Upper lobe of left lung (tissue), 6 donors: ENCODE results near the gene AGAP1. TPM values are rescaled to one million over a fixed set of nuclear protein-coding genes. Genes with fewer than 3 reads are reported as not detected.

Experiments used
- ATAC-seq, 2 donors: fragments of 200-7000 bp; cut with Tn5 transposase; one replicate each; pipeline ENCODE4 v1.9.1; 2022; ENCODE audit warnings: mild to moderate bottlenecking in 2 of 2, moderate library complexity in 2 of 2; ENCODE audit not compliant: low FRiP score in 2 of 2
- DNase-seq, 2 donors: peaks; one replicate each; pipeline ENCODE4 v3.0.0-alpha.2; 2019 to 2020
- H3K27ac ChIP-seq, 4 donors: fragments of 200-600 bp; sonication (generic); one replicate each; pipeline ENCODE4 v1.5.1; 2016 to 2019
- H3K27me3 ChIP-seq, 4 donors: fragments of 200-600 bp; sonication (generic); one replicate each; pipeline ENCODE4 v1.5.1; 2017 to 2019
- H3K36me3 ChIP-seq, 4 donors: fragments of 200-600 bp; sonication (generic); one replicate each; pipeline ENCODE4 v1.5.1; 2016 to 2019
- H3K4me1 ChIP-seq, 4 donors: fragments of 200-600 bp; sonication (generic); one replicate each; pipeline ENCODE4 v1.5.1; 2018 to 2019
- H3K4me3 ChIP-seq, 4 donors: fragments of 200-600 bp; sonication (generic); one replicate each; pipeline ENCODE4 v1.5.1; 2017 to 2019; ENCODE audit warnings: mild to moderate bottlenecking in 2 of 4, moderate library complexity in 1 of 4
- H3K9me3 ChIP-seq, 4 donors: fragments of 200-600 bp; sonication (generic); one replicate each; pipeline ENCODE4 v1.5.1; 2018 to 2019
- EP300 ChIP-seq, 4 donors: sonication (generic); formaldehyde crosslinking; IDR thresholded peaks; one replicate each; pipeline ENCODE4 v1.5.1; 2017; ENCODE audit warnings: antibody characterized with exemption in 4 of 4, control low read depth in 2 of 4
- POLR2A ChIP-seq, 4 donors: fragments of 450-650 bp; IDR thresholded peaks; one replicate each; pipeline ENCODE4 v1.5.1; 2016 to 2017; ENCODE audit warnings: antibody characterized with exemption in 4 of 4, mild to moderate bottlenecking in 2 of 4
- POLR2AphosphoS5 ChIP-seq, 2 donors: sonication (generic); formaldehyde crosslinking; IDR thresholded peaks; one replicate each; pipeline ENCODE4 v1.5.1; 2017; ENCODE audit warnings: antibody characterized with exemption in 2 of 2
- WGBS, 2 donors: methylation state at CpG; one replicate each; pipeline ENCODE4 v1.1.5; 2017 to 2018; 5-methylcytosine and 5-hydroxymethylcytosine counted together
- total RNA-seq, 6 donors: library from RNA; depleted of rRNA in 4 of 6; stranded (reverse); fragments of >200 nt in 4 of 6; gene quantifications; one replicate each; pipeline versions ENCODE4 v1.1.0 to v1.2.1, GENCODE V29; 2016 to 2021
- TF ChIP-seq, protein P1 (sequence below), 6 experiments: fragments of 450-650 bp in 4 of 6; fragments of 200-600 bp in 2 of 6; sonication (generic) in 2 of 6; IDR thresholded peaks; one replicate each; pipeline ENCODE4 v1.5.1; 2016 to 2019; ENCODE audit warnings: antibody characterized with exemption in 6 of 6
- donor health status: DM: no; HTN: no; CAD: no; lungs with moderate emphysema.
- donor health status: DM: no; HTN: yes; CAD: no; lungs with severe emphysema.

The AGAP1 gene
- total RNA-seq, 6 donors from 2014 or later: 25.5 to 45.1 (median 30.7) TPM

DNA sequence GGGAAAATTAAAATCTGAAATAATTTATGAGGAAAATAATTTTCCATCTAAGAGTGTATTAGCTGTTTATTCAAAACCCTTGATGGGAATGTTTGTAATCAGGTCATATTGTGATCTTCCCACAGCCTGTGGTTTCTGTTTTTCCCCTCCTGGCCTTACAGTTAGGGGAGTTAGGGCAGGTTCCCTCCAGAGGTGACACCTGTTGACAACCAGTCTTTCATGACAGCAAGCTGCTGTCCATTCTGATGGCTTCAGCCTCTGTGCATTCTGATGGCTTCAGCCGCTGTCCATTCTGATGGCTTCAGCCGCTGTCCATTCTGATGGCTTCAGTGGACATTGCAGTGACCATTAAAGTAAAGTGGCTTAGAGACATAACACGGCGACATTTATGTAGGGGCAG lies 346.1 kb downstream of the AGAP1 start:
- Histone ChIP-seq H3K4me3 (no peak overlapping the region), H3K27ac (no peak overlapping the region), H3K4me1 (no peaks in the 10 kb centered on the region), H3K36me3 (no peaks in the 10 kb centered on the region), H3K27me3 (no peaks in the 10 kb centered on the region), H3K9me3 (no peaks in the 10 kb centered on the region)
- TF ChIP-seq POLR2A (IDR thresholded peaks at IDR 0.05) (no peak), POLR2AphosphoS5 (IDR thresholded peaks at IDR 0.05) (no peak), EP300 (IDR thresholded peaks at IDR 0.05) (no peak)
- TF ChIP-seq, protein P1, sequence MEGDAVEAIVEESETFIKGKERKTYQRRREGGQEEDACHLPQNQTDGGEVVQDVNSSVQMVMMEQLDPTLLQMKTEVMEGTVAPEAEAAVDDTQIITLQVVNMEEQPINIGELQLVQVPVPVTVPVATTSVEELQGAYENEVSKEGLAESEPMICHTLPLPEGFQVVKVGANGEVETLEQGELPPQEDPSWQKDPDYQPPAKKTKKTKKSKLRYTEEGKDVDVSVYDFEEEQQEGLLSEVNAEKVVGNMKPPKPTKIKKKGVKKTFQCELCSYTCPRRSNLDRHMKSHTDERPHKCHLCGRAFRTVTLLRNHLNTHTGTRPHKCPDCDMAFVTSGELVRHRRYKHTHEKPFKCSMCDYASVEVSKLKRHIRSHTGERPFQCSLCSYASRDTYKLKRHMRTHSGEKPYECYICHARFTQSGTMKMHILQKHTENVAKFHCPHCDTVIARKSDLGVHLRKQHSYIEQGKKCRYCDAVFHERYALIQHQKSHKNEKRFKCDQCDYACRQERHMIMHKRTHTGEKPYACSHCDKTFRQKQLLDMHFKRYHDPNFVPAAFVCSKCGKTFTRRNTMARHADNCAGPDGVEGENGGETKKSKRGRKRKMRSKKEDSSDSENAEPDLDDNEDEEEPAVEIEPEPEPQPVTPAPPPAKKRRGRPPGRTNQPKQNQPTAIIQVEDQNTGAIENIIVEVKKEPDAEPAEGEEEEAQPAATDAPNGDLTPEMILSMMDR (IDR thresholded peaks at IDR 0.05): no peak
- ATAC-seq: no peak
- 94 to 97% methylated on average over 4 of the region's 4 CpGs for WGBS, 2 donors
- no peak for DNase-seq

DNA sequence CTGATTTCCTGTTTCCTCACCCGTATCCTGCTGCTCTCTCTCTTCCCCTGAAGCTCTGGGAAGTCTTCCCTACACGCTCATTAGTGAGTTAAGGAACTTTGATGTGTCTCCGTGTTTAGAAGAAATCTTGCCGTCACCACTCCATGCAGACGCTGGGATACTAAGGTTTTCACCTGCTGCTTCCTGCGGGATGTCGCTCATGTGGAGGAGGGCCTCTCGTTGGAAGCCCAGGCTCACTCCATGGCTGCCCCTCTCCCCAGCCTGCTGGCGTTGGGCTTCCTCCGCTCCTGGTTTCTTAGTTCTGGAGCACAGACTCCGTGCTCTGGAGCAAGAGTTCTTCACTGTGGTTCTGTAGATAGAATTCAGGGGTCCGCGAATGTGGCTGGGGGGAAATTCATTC lies 348.0 kb downstream of the AGAP1 start:
- TF ChIP-seq POLR2AphosphoS5 (IDR thresholded peaks at IDR 0.05) (no peak), EP300 (IDR thresholded peaks at IDR 0.05) (no peak), POLR2A (IDR thresholded peaks at IDR 0.05) (no peak)
- TF ChIP-seq, protein P1 (IDR thresholded peaks at IDR 0.05): no peak
- Histone ChIP-seq H3K4me3 (no peak overlapping the region), H3K4me1 (no peaks in the 10 kb centered on the region), H3K27ac (no peak overlapping the region), H3K27me3 (no peaks in the 10 kb centered on the region), H3K9me3 (no peaks in the 10 kb centered on the region), H3K36me3 (no peaks in the 10 kb centered on the region)
- ATAC-seq (no peak), DNase-seq (no peak)
- WGBS, 2 donors: 89% methylated on average over 13 of the region's 13 CpGs

DNA sequence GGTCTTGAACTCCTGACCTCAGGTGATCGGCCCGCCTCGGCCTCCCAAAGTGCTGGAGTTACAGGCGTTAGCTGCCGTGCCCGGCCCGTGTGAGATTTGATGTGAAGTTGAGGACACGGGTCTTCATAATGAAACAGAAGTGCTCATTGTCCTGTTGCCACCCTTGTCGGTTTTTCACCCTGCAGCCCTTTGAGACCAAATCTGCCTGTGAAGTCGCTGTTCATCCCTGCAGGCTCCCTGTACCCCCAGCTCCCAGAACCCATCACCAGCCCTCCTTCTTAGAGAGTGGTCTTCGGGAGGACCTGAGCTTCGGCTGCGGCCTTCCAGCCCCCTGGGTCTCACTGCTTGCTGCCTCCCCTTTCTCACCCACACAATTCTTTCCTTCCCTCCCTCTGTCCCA lies 349.1 kb downstream of the AGAP1 start:
- WGBS, 2 donors: 97 to 100% methylated on average over 8 to 13 of the region's 13 CpGs

DNA sequence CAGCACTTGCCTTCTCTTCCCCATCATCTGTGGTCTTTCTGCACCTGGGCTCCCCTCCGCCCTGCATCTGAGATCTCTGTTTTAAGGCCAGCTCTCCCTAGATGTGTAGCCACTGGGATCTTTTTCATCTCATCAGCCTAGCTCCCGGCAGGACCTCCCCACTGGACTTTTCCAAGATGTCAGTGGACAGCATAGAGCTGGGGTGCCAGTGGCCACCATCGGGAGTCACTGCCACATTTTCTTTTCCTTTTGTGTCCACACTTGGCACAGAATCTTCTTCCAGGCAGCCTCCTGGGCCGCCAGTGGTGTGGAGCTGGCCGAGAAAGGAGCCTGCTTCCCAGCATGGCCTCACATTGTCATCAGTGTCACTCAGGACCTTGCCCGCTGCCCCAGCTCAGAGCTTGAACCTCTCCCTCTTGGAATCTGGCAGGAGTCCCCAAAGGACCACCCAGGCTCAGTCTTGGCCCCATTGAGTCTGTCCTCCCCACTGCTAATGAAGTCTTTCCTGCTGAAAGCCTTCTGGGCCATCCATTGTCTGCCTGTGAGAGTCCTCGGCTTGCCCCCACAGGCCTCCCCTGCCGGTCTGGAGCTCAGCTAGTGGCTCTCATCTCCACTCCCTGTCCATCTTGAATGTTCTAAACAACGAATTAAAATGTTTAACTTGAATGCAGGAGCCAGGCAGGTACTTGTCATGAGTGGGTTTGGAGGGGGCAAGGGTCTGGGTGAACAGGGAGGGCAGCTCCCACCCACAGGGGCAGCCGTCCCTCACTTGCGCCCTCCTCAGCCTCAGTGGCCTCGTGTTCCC lies 349.9 kb downstream of the AGAP1 start:
- TF ChIP-seq POLR2A (IDR thresholded peaks at IDR 0.05) (no peak), POLR2AphosphoS5 (IDR thresholded peaks at IDR 0.05) (no peak), EP300 (IDR thresholded peaks at IDR 0.05) (no peak)
- TF ChIP-seq, protein P1 (IDR thresholded peaks at IDR 0.05): no peak
- Histone ChIP-seq H3K27ac (no peak overlapping the region), H3K9me3 (no peaks in the 10 kb centered on the region), H3K4me1 (no peaks in the 10 kb centered on the region), H3K4me3 (no peak overlapping the region), H3K36me3 (no peaks in the 10 kb centered on the region), H3K27me3 (no peaks in the 10 kb centered on the region)
- ATAC-seq (no peak), DNase-seq (no peak)
- WGBS, 2 donors: 88 to 89% methylated on average over 10 to 12 of the region's 12 CpGs

More for the DNA sequence above, 349.1 kb downstream of the AGAP1 start:
- Histone ChIP-seq H3K9me3 (no peaks in the 10 kb centered on the region), H3K4me1 (no peaks in the 10 kb centered on the region), H3K4me3 (no peak overlapping the region), H3K27me3 (no peaks in the 10 kb centered on the region), H3K27ac (no peak overlapping the region), H3K36me3 (no peaks in the 10 kb centered on the region)
- DNase-seq: no peak
- ATAC-seq: no peak
- TF ChIP-seq EP300 (IDR thresholded peaks at IDR 0.05) (no peak), POLR2AphosphoS5 (IDR thresholded peaks at IDR 0.05) (no peak), POLR2A (IDR thresholded peaks at IDR 0.05) (no peak)
- TF ChIP-seq, protein P1 (IDR thresholded peaks at IDR 0.05): no peak

DNA sequence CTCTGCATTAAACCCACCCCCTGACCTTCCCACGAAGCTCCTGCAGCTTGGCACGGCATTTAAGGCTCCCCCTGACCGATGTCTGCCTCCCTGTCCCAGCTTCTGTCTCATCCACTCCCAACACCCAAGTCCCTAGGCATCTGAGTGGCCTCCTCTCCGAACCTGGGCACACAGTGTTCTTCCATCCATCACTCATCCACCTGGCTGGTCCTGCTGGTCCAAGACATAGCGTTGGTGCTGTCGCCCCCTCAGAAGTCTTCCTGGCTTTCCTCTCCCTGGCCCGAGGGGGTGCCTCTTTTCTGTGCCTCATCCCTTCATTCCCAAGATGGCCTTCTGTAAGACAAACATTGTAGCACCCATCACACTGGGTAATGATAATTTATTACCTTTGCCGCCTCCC lies 350.7 kb downstream of the AGAP1 start:
- Histone ChIP-seq H3K4me3 (no peak overlapping the region), H3K4me1 (no peaks in the 10 kb centered on the region), H3K27ac (no peak overlapping the region), H3K9me3 (no peaks in the 10 kb centered on the region), H3K27me3 (no peaks in the 10 kb centered on the region), H3K36me3 (no peaks in the 10 kb centered on the region)
- no peak for DNase-seq
- no peak for ATAC-seq
- WGBS, 2 donors: 94 to 96% methylated on average over 8 of the region's 8 CpGs
- TF ChIP-seq POLR2A (IDR thresholded peaks at IDR 0.05) (no peak), EP300 (IDR thresholded peaks at IDR 0.05) (no peak), POLR2AphosphoS5 (IDR thresholded peaks at IDR 0.05) (no peak)
- TF ChIP-seq, protein P1 (IDR thresholded peaks at IDR 0.05): no peak
